Measurements from ENCODE around the gene MAPK8IP3. TPM values are rescaled to one million over a fixed set of nuclear protein-coding genes. Genes with fewer than 3 reads are reported as not detected.

MAPK8IP3 gene
- total RNA-seq, 1 experiment from 2014 or later = 41.1 TPM

GRCh38 chr16:1779234-1779701 lies 73.3 kb downstream of the MAPK8IP3 start:
- BruUV-seq (replicated peaks) = no TSS peak
- ChIA-PET CTCF (no interaction called here), POLR2A (ENCODE audit: unreplicated experiment) (no interaction called here)
- intact Hi-C loops (cut with micrococcal nuclease) = no loop called here
- Histone ChIP-seq H3K36me3 (ENCODE audit: low read depth, low read length) (no peaks in the 10 kb centered on the region), H4K20me1 (ENCODE audit: low read length) (peaks cover 3% of the 10 kb centered on the region; the same call in 1 of the 2 replicates), H3K4me3 (ENCODE audit: low read length) (no peak overlapping the region), H3K9ac (ENCODE audit: low read length) (no peak overlapping the region), H2AFZ (ENCODE audit: low read length) (no peak overlapping the region), H3K9me2 (replicated peaks; ENCODE audit: low read length) (no peaks in the 10 kb centered on the region), H3K4me2 (ENCODE audit: low read length) (no peak overlapping the region), H3K9me3 (ENCODE audit: low read length) (no peaks in the 10 kb centered on the region), H3K79me2 (ENCODE audit: low read length) (peaks cover 38% of the 10 kb centered on the region), H3K27me3 (ENCODE audit: low read length) (no peaks in the 10 kb centered on the region), H3K4me1 (ENCODE audit: insufficient read depth, low read length) (peaks cover 15% of the 10 kb centered on the region; the same call in 1 of the 2 replicates), H3F3A (ENCODE audit: low read length, unreplicated experiment) (no peaks in the 10 kb centered on the region), H3K27ac (ENCODE audit: low read length) (no peak overlapping the region)
- ATAC-seq (no peak), DNase-seq (no peak)
- TF ChIP-seq, protein P1, sequence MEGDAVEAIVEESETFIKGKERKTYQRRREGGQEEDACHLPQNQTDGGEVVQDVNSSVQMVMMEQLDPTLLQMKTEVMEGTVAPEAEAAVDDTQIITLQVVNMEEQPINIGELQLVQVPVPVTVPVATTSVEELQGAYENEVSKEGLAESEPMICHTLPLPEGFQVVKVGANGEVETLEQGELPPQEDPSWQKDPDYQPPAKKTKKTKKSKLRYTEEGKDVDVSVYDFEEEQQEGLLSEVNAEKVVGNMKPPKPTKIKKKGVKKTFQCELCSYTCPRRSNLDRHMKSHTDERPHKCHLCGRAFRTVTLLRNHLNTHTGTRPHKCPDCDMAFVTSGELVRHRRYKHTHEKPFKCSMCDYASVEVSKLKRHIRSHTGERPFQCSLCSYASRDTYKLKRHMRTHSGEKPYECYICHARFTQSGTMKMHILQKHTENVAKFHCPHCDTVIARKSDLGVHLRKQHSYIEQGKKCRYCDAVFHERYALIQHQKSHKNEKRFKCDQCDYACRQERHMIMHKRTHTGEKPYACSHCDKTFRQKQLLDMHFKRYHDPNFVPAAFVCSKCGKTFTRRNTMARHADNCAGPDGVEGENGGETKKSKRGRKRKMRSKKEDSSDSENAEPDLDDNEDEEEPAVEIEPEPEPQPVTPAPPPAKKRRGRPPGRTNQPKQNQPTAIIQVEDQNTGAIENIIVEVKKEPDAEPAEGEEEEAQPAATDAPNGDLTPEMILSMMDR (conservative IDR thresholded peaks at IDR 0.05; ENCODE audit: low read depth, low read length) = no peak
- TF ChIP-seq EZH2phosphoT487 (IDR thresholded peaks at IDR 0.05; ENCODE audit: borderline replicate concordance, low read length) = no peak
- no peak for TF ChIP-seq EZH2 (IDR thresholded peaks at IDR 0.05; ENCODE audit: low read length, unreplicated experiment)

DNA sequence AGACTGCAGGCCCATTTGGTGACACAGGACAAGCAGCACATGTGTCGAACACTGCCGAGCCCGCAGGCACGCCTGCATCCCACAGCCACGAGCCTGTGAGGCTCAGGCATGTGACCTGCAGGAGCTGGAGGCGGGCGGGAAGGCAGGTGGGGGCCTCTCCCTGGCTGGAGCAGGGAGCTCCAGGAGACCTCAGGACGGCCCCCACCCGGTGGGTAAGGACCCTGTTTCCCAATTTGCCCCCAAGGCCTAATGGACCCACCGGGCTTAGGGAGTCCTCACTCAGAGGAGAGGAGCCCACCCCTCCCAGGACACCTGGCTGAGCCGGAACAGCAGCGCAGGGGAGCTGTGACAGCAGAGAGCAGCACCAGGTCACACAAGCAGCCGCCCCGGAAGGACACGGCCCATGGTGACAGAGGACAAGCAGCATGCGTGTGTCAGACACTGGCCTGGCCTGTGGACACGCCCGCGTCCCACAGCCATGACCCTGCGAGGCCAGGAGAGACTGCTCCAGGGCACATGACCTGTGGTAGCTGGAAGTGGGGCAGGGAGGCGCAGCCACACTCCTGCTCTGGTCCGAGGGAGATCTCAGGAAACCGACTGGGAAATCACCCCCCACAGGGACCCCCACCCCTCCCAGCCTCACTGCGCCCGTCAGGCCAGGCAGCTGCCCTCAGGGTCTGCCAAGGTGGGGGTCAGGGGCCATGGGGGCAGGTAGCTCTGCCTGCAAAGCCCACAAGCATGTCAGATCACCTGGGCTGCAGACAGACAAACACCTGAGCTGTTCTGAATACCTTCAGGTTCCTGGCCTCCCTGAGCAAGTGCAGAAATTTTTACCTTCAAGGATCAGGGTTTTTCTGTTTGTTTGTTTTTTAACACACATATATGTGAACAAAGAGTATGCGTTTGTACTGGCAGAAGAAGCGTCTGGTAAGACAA lies 74.0 kb downstream of the MAPK8IP3 start:
- Histone ChIP-seq H3K9ac (ENCODE audit: low read length) (no peak overlapping the region), H3K4me2 (ENCODE audit: low read length) (no peak overlapping the region), H3K27ac (ENCODE audit: low read length) (no peak overlapping the region), H2AFZ (ENCODE audit: low read length) (no peak overlapping the region), H3K4me1 (ENCODE audit: insufficient read depth, low read length) (peaks cover 11% of the 10 kb centered on the region; the same call in 1 of the 2 replicates), H3K27me3 (ENCODE audit: low read length) (no peaks in the 10 kb centered on the region), H4K20me1 (ENCODE audit: low read length) (no peaks in the 10 kb centered on the region), H3K36me3 (ENCODE audit: low read depth, low read length) (no peaks in the 10 kb centered on the region), H3K9me2 (replicated peaks; ENCODE audit: low read length) (no peaks in the 10 kb centered on the region), H3F3A (ENCODE audit: low read length, unreplicated experiment) (no peaks in the 10 kb centered on the region), H3K4me3 (ENCODE audit: low read length) (no peak overlapping the region), H3K9me3 (ENCODE audit: low read length) (no peaks in the 10 kb centered on the region), H3K79me2 (ENCODE audit: low read length) (peaks cover 38% of the 10 kb centered on the region)
- ChIA-PET POLR2A (ENCODE audit: unreplicated experiment) (no interaction called here), CTCF (no interaction called here)
- intact Hi-C loops (cut with micrococcal nuclease) = no loop called here
- ATAC-seq = no peak
- BruUV-seq (replicated peaks) = TSS peak; percentile 52
- TF ChIP-seq EZH2 (IDR thresholded peaks at IDR 0.05; ENCODE audit: low read length, unreplicated experiment) = no peak
- TF ChIP-seq, protein P1 (conservative IDR thresholded peaks at IDR 0.05; ENCODE audit: low read depth, low read length) = no peak
- TF ChIP-seq EZH2phosphoT487 (IDR thresholded peaks at IDR 0.05; ENCODE audit: borderline replicate concordance, low read length) = no peak
- no peak for DNase-seq

DNA sequence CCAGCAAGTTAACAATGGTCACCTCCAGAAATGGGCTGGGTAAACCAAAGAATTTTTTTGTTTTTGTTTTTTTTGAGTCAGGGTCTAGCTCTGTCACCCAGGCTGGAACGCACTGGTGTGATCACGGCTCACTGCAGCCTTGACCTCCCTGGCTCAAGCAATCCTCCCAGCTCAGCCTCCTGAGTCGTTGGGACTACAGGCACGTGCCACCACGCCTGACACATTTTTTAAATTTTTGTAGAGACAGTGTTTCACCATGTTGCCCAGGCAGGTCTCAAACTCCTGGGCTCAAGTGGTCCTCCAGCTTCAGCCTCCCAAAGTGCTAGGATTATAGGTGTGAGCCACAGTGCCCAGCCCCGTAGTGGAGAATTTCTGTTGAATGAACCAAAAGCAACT lies 74.7 kb downstream of the MAPK8IP3 start:
- Histone ChIP-seq H3F3A (ENCODE audit: low read length, unreplicated experiment) (no peaks in the 10 kb centered on the region), H3K9me2 (replicated peaks; ENCODE audit: low read length) (no peaks in the 10 kb centered on the region), H3K4me2 (ENCODE audit: low read length) (peak overlapping the region; percentile 93), H3K4me1 (ENCODE audit: insufficient read depth, low read length) (peaks cover 11% of the 10 kb centered on the region; the same call in 1 of the 2 replicates), H3K27me3 (ENCODE audit: low read length) (no peaks in the 10 kb centered on the region), H3K4me3 (ENCODE audit: low read length) (peak overlapping the region; percentile 85; the same call in 1 of the 2 replicates), H3K9me3 (ENCODE audit: low read length) (no peaks in the 10 kb centered on the region), H4K20me1 (ENCODE audit: low read length) (no peaks in the 10 kb centered on the region), H2AFZ (ENCODE audit: low read length) (no peak overlapping the region), H3K36me3 (ENCODE audit: low read depth, low read length) (no peaks in the 10 kb centered on the region), H3K9ac (ENCODE audit: low read length) (no peak overlapping the region), H3K79me2 (ENCODE audit: low read length) (peaks cover 40% of the 10 kb centered on the region), H3K27ac (ENCODE audit: low read length) (no peak overlapping the region)
- ChIA-PET POLR2A (ENCODE audit: unreplicated experiment) (no interaction called here), CTCF (no interaction called here)
- intact Hi-C loops (cut with micrococcal nuclease) = no loop called here
- BruUV-seq (replicated peaks) = no TSS peak
- no peak for TF ChIP-seq EZH2 (IDR thresholded peaks at IDR 0.05; ENCODE audit: low read length, unreplicated experiment)
- TF ChIP-seq EZH2phosphoT487 (IDR thresholded peaks at IDR 0.05; ENCODE audit: borderline replicate concordance, low read length) = no peak
- TF ChIP-seq, protein P1 (conservative IDR thresholded peaks at IDR 0.05; ENCODE audit: low read depth, low read length) = no peak
- no peak for ATAC-seq
- DNase-seq = no peak
